GM12878 (cell line): ENCODE data around the gene TMEM120B. TPM values are rescaled to one million over a fixed set of nuclear protein-coding genes. Genes with fewer than 3 reads are reported as not detected.

Experiments used
- ATAC-seq: fragments of 200-7000 bp; cut with Tn5 transposase; 3 replicates; pipeline ENCODE4 v1.9.1; 2020; ENCODE audit warnings: mild to moderate bottlenecking, moderate library complexity
- BruUV-seq: library from RNA; stranded (reverse); fragments of 400-500 nt; replicated peaks from 2 replicates; lab custom pipeline; 2021; lab: Mats Ljungman, UMichigan
- CTCF ChIA-PET: fragments of 300-600 bp; sonication (Branson Sonifier 250); formaldehyde crosslinking; extraction: SDS; loops from one replicate; lab custom pipeline; 2021; ENCODE audit warnings: inconsistent platforms; lab: Yijun Ruan, JAX
- POLR2A ChIA-PET: fragments of 350-600 bp; formaldehyde crosslinking; extraction: SDS; loops from one replicate; lab custom pipeline; 2021; ENCODE audit warnings: inconsistent platforms; lab: Charles Lee
- RAD21 ChIA-PET: fragments of 300-600 bp; sonication (Branson Sonifier 250); formaldehyde crosslinking; loops from one replicate; lab custom pipeline; 2023; ENCODE audit warnings: antibody characterized with exemption; ENCODE audit not compliant: unreplicated experiment; lab: Charles Lee
- SMC1A ChIA-PET: fragments of 300-600 bp; sonication (Branson Sonifier 250); formaldehyde crosslinking; loops from one replicate; lab custom pipeline; 2023; ENCODE audit not compliant: unreplicated experiment, uncharacterized antibody; lab: Charles Lee
- DNase-seq: peaks from one replicate; pipeline ENCODE4 v3.0.0-alpha.2; 2011; ENCODE audit warnings: low read depth, low spot score
- FAIRE-seq: peaks from 3 replicates; lab custom pipeline; 2011; peaks lifted over from hg19 to GRCh38; lab: Jason Lieb, UNC
- H2AFZ ChIP-seq: 2 replicates; pipeline ENCODE4 v1.6.0; 2011; ENCODE audit warnings: low read depth, low read length, control low read depth; ENCODE audit not compliant: control insufficient read depth
- H3K27ac ChIP-seq: 2 replicates; pipeline ENCODE4 v1.5.1; 2011; ENCODE audit warnings: control low read depth; ENCODE audit not compliant: control insufficient read depth, insufficient read depth
- H3K27me3 ChIP-seq, 2 experiments: replicated peaks in 1 of 2; 2 replicates each; pipeline versions ENCODE4 v1.6.0 to v1.6.1; 2011; ENCODE audit warnings: low read length in 1 of 2; ENCODE audit not compliant: control insufficient read depth in 2 of 2, insufficient read depth in 2 of 2
- H3K36me3 ChIP-seq, 2 experiments: 2 replicates each; pipeline ENCODE4 v1.5.1; 2011; ENCODE audit warnings: low read length in 1 of 2; ENCODE audit not compliant: control insufficient read depth in 2 of 2, insufficient read depth in 2 of 2
- H3K4me1 ChIP-seq: 2 replicates; pipeline ENCODE4 v1.6.1; 2011; ENCODE audit warnings: mild to moderate bottlenecking, low read length, moderate library complexity, mixed read lengths; ENCODE audit not compliant: control insufficient read depth, insufficient read depth
- H3K4me2 ChIP-seq: 2 replicates; pipeline ENCODE4 v1.6.0; 2011; ENCODE audit warnings: control low read depth; ENCODE audit not compliant: control insufficient read depth, insufficient read depth
- H3K4me3 ChIP-seq: fragments of 200-600 bp; sonication (generic); 2 replicates; pipeline ENCODE4 v1.5.1; 2016
- H3K79me2 ChIP-seq: 2 replicates; pipeline ENCODE4 v1.6.0; 2011; ENCODE audit warnings: low read length; ENCODE audit not compliant: control insufficient read depth, insufficient read depth
- H3K9ac ChIP-seq: 2 replicates; pipeline ENCODE4 v1.8.0; 2011; ENCODE audit warnings: low read length, control low read depth, mixed read lengths; ENCODE audit not compliant: control insufficient read depth, insufficient read depth
- H3K9me3 ChIP-seq: replicated peaks from 3 replicates; pipeline ENCODE4 v1.5.1; 2011; ENCODE audit warnings: mild to moderate bottlenecking, low read length; ENCODE audit not compliant: control insufficient read depth, insufficient read depth
- H4K20me1 ChIP-seq: 2 replicates; pipeline ENCODE4 v1.6.0; 2011; ENCODE audit not compliant: control insufficient read depth, insufficient read depth
- NFYA ChIP-seq: IDR thresholded peaks from 2 replicates; pipeline ENCODE4 v1.6.1; 2011; ENCODE audit warnings: low read depth, mild to moderate bottlenecking, low read length, improper control_type of control experiment, borderline replicate concordance
- RBBP5 ChIP-seq: fragments of 200-600 bp; sonication (generic); conservative IDR thresholded peaks from 2 replicates; pipeline ENCODE4 v1.6.1; 2016
- TARDBP ChIP-seq: IDR thresholded peaks from 2 replicates; pipeline ENCODE4 v1.6.1; 2016; ENCODE audit warnings: borderline replicate concordance
- ZNF384 ChIP-seq: IDR thresholded peaks from 2 replicates; pipeline ENCODE4 v1.6.1; 2012; ENCODE audit warnings: low read depth, mild to moderate bottlenecking, low read length, improper control_type of control experiment, borderline replicate concordance
- WGBS: methylation state at CpG from one replicate; pipeline ENCODE4 v1.1.6; 2016; ENCODE audit warnings: low lambda C conversion rate; ENCODE audit not compliant: insufficient replicate concordance, insufficient coverage; ENCODE audit errors: missing lambda C conversion rate; 5-methylcytosine and 5-hydroxymethylcytosine counted together
- in situ Hi-C: fragments of 300-500 bp; cut with MboI; formaldehyde crosslinking; loops from 9 replicates; pipeline ENCODE4 v1.14.3; 2018; ENCODE audit warnings: mixed read lengths
- intact Hi-C: fragments of 100-400 bp; cut with micrococcal nuclease; formaldehyde crosslinking; loops from one replicate; pipeline ENCODE4 v1.14.2; 2022; ENCODE audit not compliant: unreplicated experiment
- polyA plus RNA-seq, 11 experiments: library from polyadenylated mRNA; depleted of rRNA in 4 of 11; unstranded in 6 of 11; stranded (reverse) in 5 of 11; fragments of >200 nt; fragmentation: Nextera tagmentation in 4 of 11; fragmentation: Illumina TruSeq in 1 of 11; extraction: Ambion mirVana in 4 of 11; extraction: Trizol in 1 of 11; gene quantifications; 1 replicate in 1 of 11; 2 replicates in 10 of 11; pipeline versions ENCODE4 v1.2.1 to v1.2.3, GENCODE V29; 2011 to 2016; ENCODE audit warnings: inconsistent platforms in 2 of 11, missing spikeins in 2 of 11, low read depth in 1 of 11
- total RNA-seq, 4 experiments: library from RNA; depleted of rRNA in 3 of 4; stranded (reverse); fragments of >200 nt in 3 of 4; fragmentation: Illumina TruSeq in 1 of 4; extraction: Trizol in 1 of 4; gene quantifications; 2 replicates each; pipeline versions ENCODE4 v1.2.1 to v1.2.3, GENCODE V29; 2013 to 2021
- TF ChIP-seq, protein P1 (sequence below): fragments of 450-650 bp; IDR thresholded peaks from 2 replicates; pipeline ENCODE4 v1.6.1; 2017; ENCODE audit warnings: borderline replicate concordance

Gene TMEM120B
- total and polyA plus RNA-seq, 10 of the 15 experiments (the other 5 are each of a cell fraction or from before 2014, with no cell fraction given): 4.0 to 26.2 (median 9.2) TPM

DNA sequence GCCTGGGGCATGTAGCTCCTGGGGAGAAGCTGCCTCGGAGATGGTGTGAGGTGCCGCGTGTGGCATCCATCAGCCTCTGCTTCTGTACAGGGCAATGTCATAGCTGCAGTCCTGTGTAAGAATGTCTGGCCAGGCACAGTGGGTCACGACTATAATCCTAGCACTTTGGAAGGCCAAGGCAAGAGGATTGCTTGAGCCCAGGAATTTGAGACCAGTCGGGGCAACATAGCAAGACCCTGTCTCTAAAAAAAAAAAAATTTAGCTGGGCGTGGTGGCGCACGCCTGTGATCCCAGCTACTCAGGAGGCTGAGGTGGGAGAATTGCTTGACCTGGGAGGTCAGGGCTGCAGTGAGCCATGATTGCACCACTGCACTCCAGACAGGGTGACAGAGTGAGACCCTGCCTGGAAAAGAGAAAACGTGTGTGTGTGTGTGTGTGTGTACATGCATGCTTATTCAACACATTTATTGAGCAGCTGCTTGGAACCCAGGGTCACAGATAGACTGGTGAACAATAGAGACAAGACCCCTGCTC, 56.8 kb downstream of the TMEM120B start:
- no peaks in the 10 kb centered on the region for H4K20me1 ChIP-seq
- RAD21 ChIA-PET: interaction anchor here (0.7 to 1.5 kb wide), 3 partner anchors 25 to 934 kb away, joined by 3 to 7 read pairs (median 3); partner anchors contain the start of gene RHOF
- no TSS peak for BruUV-seq
- no peaks in the 10 kb centered on the region; a peak in 1 of 4 replicates for H3K36me3 ChIP-seq
- intact Hi-C loops: no loop called here
- WGBS: 85% methylated on average over 9 of the region's 9 CpGs
- in situ Hi-C loops: loop anchor here (5.0 kb wide), 1 partner anchor 67 kb away; no protein-coding TSS in a partner anchor
- no peaks in the 10 kb centered on the region for H3K27me3 ChIP-seq
- CTCF ChIA-PET: interaction anchor here (1.1 to 3.2 kb wide), 3 partner anchors 25 to 434 kb away, joined by 3 to 15 read pairs (median 6); partner anchors contain the start of gene RHOF
- FAIRE-seq (no peak), DNase-seq (no peak), ATAC-seq (no peak)
- no peaks in the 10 kb centered on the region for H3K79me2 ChIP-seq
- H2AFZ ChIP-seq: no peak overlapping the region
- SMC1A ChIA-PET: no interaction called here
- no peaks in the 10 kb centered on the region for H3K9me3 ChIP-seq
- TF ChIP-seq, protein P1, sequence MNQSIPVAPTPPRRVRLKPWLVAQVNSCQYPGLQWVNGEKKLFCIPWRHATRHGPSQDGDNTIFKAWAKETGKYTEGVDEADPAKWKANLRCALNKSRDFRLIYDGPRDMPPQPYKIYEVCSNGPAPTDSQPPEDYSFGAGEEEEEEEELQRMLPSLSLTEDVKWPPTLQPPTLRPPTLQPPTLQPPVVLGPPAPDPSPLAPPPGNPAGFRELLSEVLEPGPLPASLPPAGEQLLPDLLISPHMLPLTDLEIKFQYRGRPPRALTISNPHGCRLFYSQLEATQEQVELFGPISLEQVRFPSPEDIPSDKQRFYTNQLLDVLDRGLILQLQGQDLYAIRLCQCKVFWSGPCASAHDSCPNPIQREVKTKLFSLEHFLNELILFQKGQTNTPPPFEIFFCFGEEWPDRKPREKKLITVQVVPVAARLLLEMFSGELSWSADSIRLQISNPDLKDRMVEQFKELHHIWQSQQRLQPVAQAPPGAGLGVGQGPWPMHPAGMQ: no peak
- POLR2A ChIA-PET: interaction anchor here (0.5 to 0.7 kb wide), 2 partner anchors 63 to 973 kb away, joined by 3 to 4 read pairs; no protein-coding TSS in a partner anchor
- no peak overlapping the region for H3K9ac ChIP-seq
- H3K4me3 ChIP-seq: no peak overlapping the region
- peaks cover 3% of the 10 kb centered on the region; the same call in 1 of the 2 replicates for H3K4me1 ChIP-seq
- H3K27ac ChIP-seq: no peak overlapping the region
- H3K4me2 ChIP-seq: no peak overlapping the region

DNA sequence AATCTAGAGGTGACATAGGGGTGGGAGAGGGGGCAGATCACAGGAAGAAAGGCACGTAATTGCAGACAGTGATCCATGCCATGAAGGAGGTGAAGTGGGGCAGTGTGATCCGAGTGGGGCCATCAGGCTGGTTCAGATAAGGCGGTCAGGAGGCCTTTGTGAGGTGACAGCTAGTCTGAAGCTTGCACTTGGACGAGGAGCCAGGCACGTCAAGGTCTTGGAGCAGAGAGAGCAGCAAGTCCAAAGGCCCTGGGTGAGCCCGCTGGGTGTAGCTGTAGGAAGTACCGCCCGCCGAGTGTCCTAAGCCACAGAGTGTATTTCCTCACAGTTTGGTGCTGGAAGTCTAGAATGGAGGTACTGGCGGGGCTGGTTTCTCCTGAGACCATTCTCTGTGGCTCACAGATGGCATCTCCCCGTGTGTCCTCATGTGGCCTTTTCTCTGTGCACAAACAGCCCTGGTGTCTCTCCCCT, 57.3 kb downstream of the TMEM120B start:
- Histone ChIP-seq H3K9ac (no peak overlapping the region), H4K20me1 (no peaks in the 10 kb centered on the region), H3K4me1 (peaks cover 3% of the 10 kb centered on the region; the same call in 1 of the 2 replicates), H3K36me3 (no peaks in the 10 kb centered on the region; a peak in 2 of 4 replicates), H2AFZ (no peak overlapping the region), H3K27me3 (no peaks in the 10 kb centered on the region), H3K4me2 (no peak overlapping the region)
- ChIA-PET RAD21 (interaction anchor here (1.1 to 1.5 kb wide), 2 partner anchors 25 to 29 kb away, joined by 3 to 7 read pairs; partner anchors contain the start of gene RHOF), SMC1A (no interaction called here)
- in situ Hi-C loops: loop anchor here (5.0 kb wide), 1 partner anchor 68 kb away; no protein-coding TSS in a partner anchor
- intact Hi-C loops: no loop called here
- TF ChIP-seq ZNF384 (no peak), RBBP5 (no peak), NFYA (no peak), TARDBP (no peak)
- TF ChIP-seq, all 136 proteins: peak for 0
- no peak for FAIRE-seq
- no TSS peak for BruUV-seq
- CTCF ChIA-PET: interaction anchor here (0.7 to 3.2 kb wide), 4 partner anchors 24 to 435 kb away, joined by 3 to 15 read pairs (median 4); partner anchors contain the start of gene RHOF
- 86% methylated on average over 11 of the region's 11 CpGs for WGBS
- H3K4me3 ChIP-seq: no peak overlapping the region
- no peak for ATAC-seq
- DNase-seq: no peak
- no peaks in the 10 kb centered on the region for H3K79me2 ChIP-seq
- POLR2A ChIA-PET: interaction anchor here (1.0 kb wide), 1 partner anchor 32 kb away, joined by 3 read pairs; no protein-coding TSS in a partner anchor
- no peak overlapping the region for H3K27ac ChIP-seq
- no peaks in the 10 kb centered on the region for H3K9me3 ChIP-seq
